SK-N-SH (cell line): Measurements from ENCODE around the gene HS3ST5.

Experiments used
- EP300 ChIP-seq, 2 experiments: IDR thresholded peaks; 2 replicates each; pipeline versions ENCODE4 v1.4.0 to v1.6.1; 2012; ENCODE audit warnings: borderline replicate concordance in 1 of 2, low read depth in 1 of 2, low read length in 1 of 2
- FOSL2 ChIP-seq: IDR thresholded peaks from 2 replicates; pipeline ENCODE4 v1.4.0; 2012; ENCODE audit warnings: low read depth, mild to moderate bottlenecking, moderate library complexity, borderline replicate concordance
- GATA2 ChIP-seq: sonication (generic); formaldehyde crosslinking; IDR thresholded peaks from 2 replicates; pipeline ENCODE4 v1.5.0; 2020; ENCODE audit warnings: mild to moderate bottlenecking, missing genetic modification reagents
- MXI1 ChIP-seq: IDR thresholded peaks from 2 replicates; pipeline ENCODE4 v1.6.1; 2012; ENCODE audit warnings: mild to moderate bottlenecking, low read depth, low read length, improper control_type of control experiment
- POLR2AphosphoS5 ChIP-seq: IDR thresholded peaks from 2 replicates; pipeline ENCODE4 v1.6.1; 2012; ENCODE audit warnings: low read depth, low read length
- TF ChIP-seq, protein P1 (sequence below): fragments of 150-350 bp; IDR thresholded peaks from 2 replicates; pipeline ENCODE4 v1.6.1; 2017; ENCODE audit warnings: antibody characterized with exemption, low read length, low read depth, borderline replicate concordance
- TF ChIP-seq, protein P2 (sequence below): fragments of 200-600 bp; sonication (generic); IDR thresholded peaks from 2 replicates; pipeline ENCODE4 v1.6.1; 2017; ENCODE audit warnings: antibody characterized with exemption, mild to moderate bottlenecking, moderate library complexity
- TF ChIP-seq, protein P3 (sequence below): IDR thresholded peaks from 2 replicates; pipeline ENCODE4 v1.4.0; 2012; ENCODE audit warnings: low read depth, borderline replicate concordance

DNA sequence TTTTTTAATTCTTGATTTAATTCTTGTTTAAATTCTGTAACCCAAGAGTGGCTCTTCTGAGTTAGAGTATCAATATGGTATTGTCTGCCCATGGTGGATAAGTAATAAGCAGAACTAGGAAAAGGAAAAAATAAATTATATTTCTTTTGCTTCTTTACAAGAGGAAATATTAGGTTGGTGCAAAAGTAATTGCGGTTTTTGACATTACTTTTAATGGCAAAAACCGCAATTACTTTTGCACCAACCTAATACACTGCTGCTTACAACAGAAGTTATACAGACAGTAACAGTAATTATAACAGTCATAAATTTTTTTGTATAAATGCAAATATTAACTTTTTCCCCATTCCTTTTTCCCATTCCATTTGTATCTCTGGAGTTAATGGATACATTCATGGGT, 65.6 kb downstream of the HS3ST5 start:
- no peak for TF ChIP-seq FOSL2
- no peak for TF ChIP-seq GATA2 (CRISPR knock-in tag)
- TF ChIP-seq, protein P1, sequence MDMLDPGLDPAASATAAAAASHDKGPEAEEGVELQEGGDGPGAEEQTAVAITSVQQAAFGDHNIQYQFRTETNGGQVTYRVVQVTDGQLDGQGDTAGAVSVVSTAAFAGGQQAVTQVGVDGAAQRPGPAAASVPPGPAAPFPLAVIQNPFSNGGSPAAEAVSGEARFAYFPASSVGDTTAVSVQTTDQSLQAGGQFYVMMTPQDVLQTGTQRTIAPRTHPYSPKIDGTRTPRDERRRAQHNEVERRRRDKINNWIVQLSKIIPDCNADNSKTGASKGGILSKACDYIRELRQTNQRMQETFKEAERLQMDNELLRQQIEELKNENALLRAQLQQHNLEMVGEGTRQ: no peak
- no peak for TF ChIP-seq MXI1
- TF ChIP-seq EP300 (IDR thresholded peaks at IDR 0.05; ENCODE audit: borderline replicate concordance in 1 of 2, low read depth in 1 of 2, low read length in 1 of 2): no peak
- TF ChIP-seq, protein P2, sequence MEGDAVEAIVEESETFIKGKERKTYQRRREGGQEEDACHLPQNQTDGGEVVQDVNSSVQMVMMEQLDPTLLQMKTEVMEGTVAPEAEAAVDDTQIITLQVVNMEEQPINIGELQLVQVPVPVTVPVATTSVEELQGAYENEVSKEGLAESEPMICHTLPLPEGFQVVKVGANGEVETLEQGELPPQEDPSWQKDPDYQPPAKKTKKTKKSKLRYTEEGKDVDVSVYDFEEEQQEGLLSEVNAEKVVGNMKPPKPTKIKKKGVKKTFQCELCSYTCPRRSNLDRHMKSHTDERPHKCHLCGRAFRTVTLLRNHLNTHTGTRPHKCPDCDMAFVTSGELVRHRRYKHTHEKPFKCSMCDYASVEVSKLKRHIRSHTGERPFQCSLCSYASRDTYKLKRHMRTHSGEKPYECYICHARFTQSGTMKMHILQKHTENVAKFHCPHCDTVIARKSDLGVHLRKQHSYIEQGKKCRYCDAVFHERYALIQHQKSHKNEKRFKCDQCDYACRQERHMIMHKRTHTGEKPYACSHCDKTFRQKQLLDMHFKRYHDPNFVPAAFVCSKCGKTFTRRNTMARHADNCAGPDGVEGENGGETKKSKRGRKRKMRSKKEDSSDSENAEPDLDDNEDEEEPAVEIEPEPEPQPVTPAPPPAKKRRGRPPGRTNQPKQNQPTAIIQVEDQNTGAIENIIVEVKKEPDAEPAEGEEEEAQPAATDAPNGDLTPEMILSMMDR: no peak
- no peak for TF ChIP-seq POLR2AphosphoS5
- TF ChIP-seq, protein P3, sequence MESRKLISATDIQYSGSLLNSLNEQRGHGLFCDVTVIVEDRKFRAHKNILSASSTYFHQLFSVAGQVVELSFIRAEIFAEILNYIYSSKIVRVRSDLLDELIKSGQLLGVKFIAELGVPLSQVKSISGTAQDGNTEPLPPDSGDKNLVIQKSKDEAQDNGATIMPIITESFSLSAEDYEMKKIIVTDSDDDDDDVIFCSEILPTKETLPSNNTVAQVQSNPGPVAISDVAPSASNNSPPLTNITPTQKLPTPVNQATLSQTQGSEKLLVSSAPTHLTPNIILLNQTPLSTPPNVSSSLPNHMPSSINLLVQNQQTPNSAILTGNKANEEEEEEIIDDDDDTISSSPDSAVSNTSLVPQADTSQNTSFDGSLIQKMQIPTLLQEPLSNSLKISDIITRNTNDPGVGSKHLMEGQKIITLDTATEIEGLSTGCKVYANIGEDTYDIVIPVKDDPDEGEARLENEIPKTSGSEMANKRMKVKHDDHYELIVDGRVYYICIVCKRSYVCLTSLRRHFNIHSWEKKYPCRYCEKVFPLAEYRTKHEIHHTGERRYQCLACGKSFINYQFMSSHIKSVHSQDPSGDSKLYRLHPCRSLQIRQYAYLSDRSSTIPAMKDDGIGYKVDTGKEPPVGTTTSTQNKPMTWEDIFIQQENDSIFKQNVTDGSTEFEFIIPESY: no peak
